Measurements from ENCODE around the gene GSTA1.
"Not testable (repeated sequence)": the region's sequence is repeated elsewhere in the genome, so short reads cannot be mapped to it uniquely, and the experiment has no call there.

The GSTA1 gene

DNA sequence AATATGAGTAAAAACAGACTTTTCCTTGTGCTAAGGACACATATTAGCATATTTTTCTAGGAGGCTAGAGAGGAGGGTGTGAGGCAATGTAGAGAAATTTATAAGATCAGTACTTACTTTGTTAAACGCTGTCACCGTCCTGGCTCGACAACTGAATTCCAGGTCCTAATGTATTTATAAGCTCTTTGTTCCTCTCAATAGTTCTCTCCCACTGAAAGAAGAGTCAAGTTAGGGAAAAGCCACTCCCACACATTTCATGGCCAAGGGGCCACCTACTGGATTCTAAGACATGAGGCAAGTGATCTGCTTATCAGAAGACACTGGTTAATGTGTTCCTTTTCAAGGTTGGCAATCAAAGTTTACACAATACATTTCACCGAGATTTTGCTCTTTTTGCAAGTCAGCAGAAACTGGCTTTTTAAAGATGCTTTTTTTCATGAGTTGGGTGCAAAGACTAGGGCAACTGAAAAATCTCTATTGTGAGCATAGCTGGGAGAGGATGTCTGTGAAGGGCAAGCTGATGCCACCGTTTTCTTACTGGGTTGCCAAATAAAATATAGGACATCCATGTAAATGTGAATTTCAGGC lies at the start of gene GSTA1:
Gene GSTA1, minus strand, starts transcription at position 149 of the 588 bp plus-strand sequence. CDS start 4,549 bp downstream, outside the sequence.
- not testable (repeated sequence) for DNase-seq (ENCODE audit: low spot score)

DNA sequence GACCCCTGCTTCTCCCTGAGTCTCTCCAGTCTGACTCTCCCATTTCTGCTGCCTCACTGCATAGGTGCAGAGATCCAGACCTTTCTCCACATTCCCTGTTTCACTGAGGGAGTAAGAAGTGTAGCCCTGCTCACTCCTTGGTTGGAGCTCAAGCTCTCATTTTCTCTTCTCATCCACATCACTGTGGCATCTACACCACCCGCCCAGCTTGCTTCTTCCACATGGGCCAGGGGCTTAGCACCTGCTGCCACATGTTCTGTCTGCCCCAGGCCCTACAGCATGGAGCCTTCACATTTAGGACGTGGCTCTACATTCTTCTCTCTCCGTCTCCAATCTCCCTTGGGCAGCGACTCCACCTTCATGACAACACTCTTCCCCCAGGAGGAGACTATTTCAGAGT lies 45.5 kb upstream of the GSTA1 start:
- DNase-seq (ENCODE audit: low spot score) = no peak

DNA sequence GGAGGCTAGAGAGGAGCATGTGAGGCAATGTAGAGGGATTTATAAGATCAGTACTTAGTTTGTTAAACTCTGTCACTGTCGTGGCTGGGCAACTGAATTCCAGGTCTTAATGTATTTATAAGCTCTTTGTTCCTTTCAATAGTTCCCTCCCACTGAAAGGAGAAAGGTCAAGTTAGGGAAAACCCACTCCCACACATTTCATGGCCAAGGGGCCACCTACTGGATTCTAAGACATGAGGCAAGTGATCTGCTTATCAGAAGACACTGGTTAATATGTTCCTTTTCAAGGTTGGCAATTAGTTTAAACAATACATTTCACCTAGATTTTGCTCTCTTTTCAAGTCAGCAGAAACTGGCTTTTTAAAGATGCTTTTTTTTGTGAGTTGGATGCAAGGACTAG lies 42.4 kb upstream of the GSTA1 start:
- DNase-seq (ENCODE audit: low spot score) = no peak

DNA sequence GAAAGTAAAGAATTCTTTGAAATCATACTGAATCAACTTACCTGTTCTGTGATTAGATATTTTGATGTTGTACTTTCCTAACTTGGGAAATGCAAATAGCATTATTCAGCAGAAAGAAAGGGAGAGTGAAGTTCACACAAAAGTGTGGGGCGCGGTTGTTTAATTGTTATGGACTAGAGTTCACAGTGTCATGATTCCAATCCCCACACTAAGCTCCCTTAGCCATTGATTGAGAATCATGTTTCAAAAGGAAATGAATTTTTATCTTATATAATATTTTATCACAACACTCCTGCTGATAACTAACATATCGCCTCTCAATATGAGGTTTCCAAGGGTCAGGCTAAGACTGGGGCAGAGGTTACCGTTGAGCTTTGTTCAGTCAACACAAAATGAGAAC lies 40.0 kb upstream of the GSTA1 start:
- DNase-seq (ENCODE audit: low spot score) = no peak

- DNase-seq (ENCODE audit: low spot score) = no peak
Observed at GRCh38 chr6:52840763-52841585, 37.4 kb upstream of the GSTA1 start, which contains the start of gene GSTA5. Gene GSTA5 (minus strand): TSS chr6:52840813.

DNA sequence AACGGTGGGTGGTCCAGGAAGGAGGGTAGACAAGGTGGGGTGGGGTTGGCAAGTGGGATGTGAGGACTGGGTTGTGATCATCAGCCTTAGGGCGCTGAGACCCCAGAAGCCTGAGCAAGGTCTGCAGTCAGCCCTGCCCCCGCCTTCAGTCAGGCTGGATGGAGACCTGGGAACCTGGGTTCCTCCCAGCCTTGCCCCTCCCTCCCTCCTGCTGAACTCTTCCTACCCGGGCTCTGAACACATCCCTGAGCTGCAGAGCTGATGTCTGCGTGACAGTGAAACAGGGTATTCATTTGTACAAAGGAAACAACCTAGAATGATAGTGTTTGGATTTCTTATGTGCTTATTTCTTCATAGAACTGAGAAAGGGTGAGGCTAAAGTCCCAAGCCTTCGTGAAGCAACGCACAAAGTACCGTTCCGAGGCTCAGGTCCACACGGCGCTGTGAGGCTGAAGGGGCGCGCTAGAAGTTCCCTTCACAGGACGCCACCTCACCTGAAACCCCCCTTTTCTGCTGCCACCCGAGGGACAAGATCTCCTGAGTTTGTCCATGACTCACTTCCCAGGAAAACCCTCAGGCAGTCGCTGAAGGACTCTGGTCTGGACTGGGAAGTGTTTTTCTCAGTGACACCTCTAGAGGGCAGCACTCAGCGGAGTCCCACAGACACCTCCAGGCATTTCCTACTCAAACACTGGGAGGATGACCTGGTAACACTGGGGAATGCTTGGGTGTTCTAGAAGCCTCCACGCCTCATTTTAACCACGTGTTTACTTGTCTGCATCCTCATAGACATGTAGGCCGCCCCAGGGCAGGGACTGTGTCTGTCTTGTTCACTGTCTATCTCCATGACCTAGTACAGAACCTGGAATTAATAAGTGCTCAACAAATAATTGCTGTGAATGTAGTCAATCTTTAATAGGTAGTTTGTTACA lies 35.8 kb upstream of the GSTA1 start:
- DNase-seq (ENCODE audit: low spot score) = peak; percentile 52

DNA sequence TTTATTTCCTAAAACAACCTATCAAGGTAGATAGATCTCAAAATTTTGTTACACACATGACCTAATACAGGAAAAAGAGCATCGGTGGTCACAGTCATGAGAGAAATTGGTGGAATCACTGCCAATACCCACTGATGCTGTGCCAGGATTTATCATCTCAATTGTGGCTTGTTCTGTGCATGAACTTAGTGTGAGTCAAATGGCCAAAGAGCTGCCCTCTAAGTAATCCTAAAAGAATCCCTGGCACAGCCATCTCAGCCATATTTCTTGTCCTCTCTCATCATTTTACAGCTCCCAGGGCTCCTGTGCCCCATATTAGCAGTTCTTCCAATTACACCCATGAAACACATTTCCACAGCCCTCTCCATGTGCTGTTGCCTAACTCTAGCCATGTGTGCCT lies 30.9 kb upstream of the GSTA1 start:
- no peak for DNase-seq (ENCODE audit: low spot score)

DNA sequence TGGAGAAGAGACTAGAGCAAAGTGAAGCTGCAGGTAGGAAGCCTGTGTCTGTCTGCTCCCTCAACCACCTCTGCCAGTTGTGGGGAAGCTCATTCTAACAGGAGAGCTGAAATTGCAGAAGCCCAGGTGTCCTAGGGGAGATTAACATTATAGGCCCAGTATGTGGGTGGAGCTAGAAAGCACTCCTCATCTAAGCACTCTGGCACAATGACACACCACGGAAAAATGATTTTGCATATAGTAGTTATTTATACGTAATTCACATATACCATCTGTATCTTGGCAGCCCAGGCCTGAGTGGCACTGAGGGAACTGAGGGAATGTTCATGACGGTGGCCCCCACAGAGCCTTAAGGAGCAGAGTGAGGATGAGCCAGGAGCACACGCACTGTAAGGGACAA lies 27.3 kb upstream of the GSTA1 start:
- not testable (repeated sequence) for DNase-seq (ENCODE audit: low spot score)

DNA sequence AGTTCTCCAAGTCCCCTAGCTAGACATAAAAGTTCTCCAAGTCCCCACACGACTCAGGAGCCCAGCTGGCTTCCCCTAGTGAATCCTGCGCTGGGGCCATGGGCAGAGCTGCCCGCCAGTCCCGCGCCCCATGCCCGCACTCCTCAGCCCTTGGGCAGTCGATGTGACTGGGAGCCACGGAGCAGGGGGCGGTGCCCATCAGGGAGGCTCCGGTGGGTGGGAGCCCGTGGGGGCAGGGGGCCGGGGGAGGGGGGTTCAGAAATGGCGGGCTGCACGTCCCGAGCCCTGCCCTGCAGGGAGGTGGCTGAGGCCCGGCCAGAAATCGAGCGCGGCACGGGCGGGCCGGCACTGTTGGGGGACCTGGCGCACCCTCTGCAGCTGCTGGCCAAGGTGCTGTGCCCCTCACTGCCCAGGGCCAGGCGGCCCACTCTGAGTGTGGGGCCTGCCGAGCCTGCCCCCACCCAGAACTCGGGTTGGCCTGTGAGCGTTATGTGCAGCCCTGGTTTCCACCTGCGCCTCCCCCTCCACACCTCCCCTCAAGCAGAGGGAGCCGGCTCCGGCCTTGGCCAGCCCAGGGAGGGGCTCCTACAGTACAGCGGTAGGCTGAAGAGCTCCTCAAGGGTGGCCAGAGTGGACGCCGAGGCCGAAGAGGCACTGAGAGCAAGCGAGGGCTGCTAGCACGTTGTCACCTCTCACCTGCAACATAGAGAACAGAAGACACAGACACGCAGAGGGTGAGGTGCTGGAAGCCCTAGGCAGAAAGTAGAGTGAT lies 25.6 kb upstream of the GSTA1 start:
- DNase-seq (ENCODE audit: low spot score) = no peak

- DNase-seq (ENCODE audit: low spot score) = not testable (repeated sequence)
Observed at GRCh38 chr6:52828621-52829020, 25.0 kb upstream of the GSTA1 start.

DNA sequence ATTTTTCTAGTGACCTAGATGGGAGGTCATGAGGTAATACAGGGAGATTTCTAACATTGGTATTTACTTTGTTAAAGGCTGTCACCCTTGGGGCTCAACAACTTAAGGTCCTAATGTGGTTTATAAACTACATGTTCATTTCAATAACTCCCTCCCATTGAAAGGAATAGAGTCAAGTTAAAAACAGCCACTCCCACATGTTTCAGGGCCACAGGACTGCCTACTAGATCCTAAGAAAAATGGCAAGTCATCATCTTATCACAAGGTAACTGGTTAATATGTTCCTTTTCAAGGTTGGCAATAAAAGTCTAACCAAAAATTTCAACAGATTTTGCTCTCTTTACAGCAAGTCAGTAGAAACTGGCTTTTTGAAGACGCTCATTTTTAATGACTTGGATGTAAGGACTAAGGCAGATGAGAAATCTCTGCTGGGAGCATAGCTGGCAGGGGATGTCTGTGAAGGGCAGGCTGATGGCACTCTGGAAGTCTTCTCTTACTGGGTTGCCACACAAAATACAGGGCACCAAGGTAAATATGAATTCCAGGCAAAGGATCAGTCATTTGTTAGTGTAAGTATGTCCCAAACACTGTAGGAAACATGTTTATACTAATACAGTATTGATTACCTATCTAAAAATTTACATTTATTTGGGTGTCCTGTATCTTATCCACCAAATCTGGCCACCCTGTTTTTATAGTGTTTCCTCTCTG lies 23.6 kb upstream of the GSTA1 start:
- not testable (repeated sequence) for DNase-seq (ENCODE audit: low spot score)

GRCh38 chr6:52826513-52826912 lies 22.9 kb upstream of the GSTA1 start:
- DNase-seq (ENCODE audit: low spot score) = no peak

DNA sequence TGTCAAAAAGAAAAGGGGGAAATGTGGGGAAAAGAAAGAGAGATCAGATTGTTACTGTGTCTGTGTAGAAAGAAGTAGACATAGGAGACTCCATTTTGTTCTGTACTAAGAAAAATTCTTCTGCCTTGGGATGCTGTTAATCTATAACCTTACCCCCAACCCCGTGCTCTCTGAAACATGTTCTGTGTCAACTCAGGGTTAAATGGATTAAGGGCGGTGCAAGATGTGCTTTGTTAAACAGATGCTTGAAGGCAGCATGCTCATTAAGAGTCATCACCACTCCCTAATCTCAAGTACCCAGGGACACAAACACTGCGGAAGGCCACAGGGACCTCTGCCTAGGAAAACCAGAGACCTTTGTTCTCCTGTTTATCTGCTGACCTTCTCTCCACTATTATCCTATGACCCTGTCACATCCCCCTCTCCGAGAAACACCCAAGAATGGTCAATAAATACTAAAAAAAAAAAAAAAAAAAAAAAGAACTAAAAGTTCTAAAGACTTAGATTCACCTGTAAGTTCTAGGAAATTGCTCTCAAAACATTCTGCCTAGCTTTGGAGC lies 22.4 kb upstream of the GSTA1 start:
- not testable (repeated sequence) for DNase-seq (ENCODE audit: low spot score)

- not testable (repeated sequence) for DNase-seq (ENCODE audit: low spot score)
Observed at GRCh38 chr6:52825270-52825793, 21.7 kb upstream of the GSTA1 start.

- DNase-seq (ENCODE audit: low spot score) = no peak
Observed at GRCh38 chr6:52821842-52822241, 18.2 kb upstream of the GSTA1 start.

DNA sequence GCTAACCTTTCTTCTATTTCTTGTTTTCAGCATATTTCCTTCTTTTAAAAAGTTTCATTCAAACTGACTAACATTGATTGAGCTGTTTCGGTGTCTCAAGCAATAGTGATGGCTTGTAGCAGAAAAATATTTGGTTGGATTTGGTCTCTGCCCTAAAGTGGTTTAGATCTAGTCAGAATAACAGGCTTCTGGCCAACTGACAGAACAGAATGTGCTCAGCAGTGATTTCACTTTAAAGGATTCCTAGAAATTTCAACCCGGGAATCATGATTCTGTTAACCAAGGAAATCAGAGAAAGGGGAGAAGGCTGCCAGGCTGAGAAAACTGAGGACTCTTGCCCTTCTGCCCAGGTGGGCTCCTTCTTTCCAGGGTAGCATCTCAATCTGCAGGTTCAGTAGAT lies 16.6 kb upstream of the GSTA1 start:
- DNase-seq (ENCODE audit: low spot score) = no peak

DNA sequence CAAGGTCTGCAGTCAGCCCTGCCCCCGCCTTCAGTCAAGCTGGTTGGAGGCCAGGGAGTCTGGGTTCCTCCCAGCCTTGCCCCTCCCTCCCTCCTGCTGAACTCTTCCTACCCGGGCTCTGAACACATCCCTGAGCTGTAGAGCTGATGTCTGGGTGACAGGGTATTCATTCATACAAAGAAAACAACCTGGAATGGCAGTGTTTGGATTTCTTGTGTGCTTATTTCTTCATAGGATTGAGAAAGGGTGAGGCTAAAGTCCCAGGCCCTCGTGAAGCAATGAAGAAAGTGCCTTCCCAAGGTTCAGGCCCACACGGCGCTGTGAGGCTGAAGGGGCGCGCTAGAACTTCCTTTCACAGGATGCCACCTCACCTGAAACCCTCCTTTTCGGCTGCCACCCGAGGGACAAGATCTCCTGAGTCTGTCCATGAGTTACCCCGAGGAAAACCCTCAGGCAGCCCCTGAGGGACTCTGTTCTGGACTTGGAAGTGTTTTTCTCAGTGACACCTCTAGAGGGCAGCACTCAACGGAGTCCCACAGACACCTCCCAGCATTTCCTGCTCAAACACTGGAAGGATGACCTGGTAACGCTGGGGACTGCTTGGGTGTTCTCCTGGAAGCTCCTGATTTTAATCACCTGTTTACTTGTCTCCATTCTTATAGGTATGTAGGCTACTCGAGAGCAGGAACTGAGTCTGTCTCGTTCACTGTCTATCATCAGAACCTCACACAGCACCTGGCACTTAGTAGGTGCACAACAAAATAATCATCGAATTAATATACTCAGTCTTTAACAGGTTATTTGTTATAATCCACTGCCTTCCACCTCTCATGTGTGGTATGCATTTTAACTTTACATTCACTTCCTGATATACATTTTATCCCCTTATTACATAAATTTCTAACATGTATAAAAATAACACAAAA lies 11.8 kb upstream of the GSTA1 start:
- DNase-seq (ENCODE audit: low spot score) = peak; percentile 49

DNA sequence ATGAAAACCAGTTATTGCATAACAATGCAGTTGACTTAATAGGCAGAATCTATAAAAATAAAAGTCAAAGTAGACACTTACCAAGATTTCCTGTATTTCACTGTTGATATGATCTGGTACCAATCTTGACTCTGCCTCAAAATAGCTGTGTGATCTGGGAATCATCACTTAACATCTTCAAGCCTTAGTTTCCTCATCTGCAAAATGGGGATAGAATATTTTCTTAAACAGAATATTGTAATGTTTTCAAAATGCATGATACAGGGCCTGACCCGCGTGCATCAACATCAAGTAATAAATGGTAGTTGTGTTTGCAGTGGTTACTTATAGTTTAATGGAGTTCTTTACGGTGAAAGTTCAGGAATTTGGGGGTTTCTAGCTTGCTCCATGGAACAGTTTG lies 10.9 kb upstream of the GSTA1 start:
- DNase-seq (ENCODE audit: low spot score) = not testable (repeated sequence)

- not testable (repeated sequence) for DNase-seq (ENCODE audit: low spot score)
Observed at GRCh38 chr6:52809777-52810176, 6.2 kb upstream of the GSTA1 start.
